Measurements from ENCODE around the gene MIP. TPM values are rescaled to one million over a fixed set of nuclear protein-coding genes. Genes with fewer than 3 reads are reported as not detected.

The MIP gene
- polyA plus RNA-seq, 3 donors: not detected

DNA sequence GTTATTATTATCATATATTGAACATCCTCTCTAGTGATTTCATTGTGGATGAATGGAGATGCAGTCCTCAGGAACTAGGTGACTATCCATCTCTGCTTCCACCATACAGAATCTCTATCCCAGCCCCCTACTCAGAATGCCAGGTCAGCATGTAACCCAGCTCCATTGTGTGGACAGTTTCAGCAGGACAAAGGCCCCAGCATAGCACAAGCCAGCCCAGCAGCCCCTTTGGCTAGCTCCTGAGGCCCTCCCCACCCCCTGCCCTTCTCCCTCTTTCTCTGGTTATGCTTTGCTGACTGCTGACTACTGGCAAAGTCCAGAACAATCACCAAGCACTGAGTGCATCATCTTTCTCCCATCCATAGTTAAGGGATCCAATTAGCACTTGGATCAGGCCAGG, 8.1 kb upstream of the MIP start:
- Histone ChIP-seq H4K20me1 (ENCODE audit: insufficient read depth, low read length) (no peaks in the 10 kb centered on the region), H3K9me3 (replicated peaks in 1 of 2; ENCODE audit: control insufficient read depth in 1 of 2, insufficient read depth in 1 of 2, low read length in 2 of 2) (no peaks in the 10 kb centered on the region), H3K27me3 (ENCODE audit: control insufficient read depth in 2 of 2, insufficient read depth in 2 of 2, low read length in 2 of 2) (no peaks in the 10 kb centered on the region), H3K36me3 (replicated peaks in 1 of 2; ENCODE audit: control insufficient read depth in 1 of 2, insufficient read depth in 2 of 2, low read length in 2 of 2) (no peaks in the 10 kb centered on the region), H2AFZ (ENCODE audit: insufficient read depth, low read depth, low read length, poor library complexity, severe bottlenecking) (no peak overlapping the region), H3K4me1 (ENCODE audit: control insufficient read depth in 1 of 2, insufficient read depth in 2 of 2, low read length in 2 of 2) (peaks cover 1 to 7% of the 10 kb centered on the region in 2 donors), H3K79me2 (ENCODE audit: insufficient read depth, low read length) (no peaks in the 10 kb centered on the region), H3K4me2 (replicated peaks; ENCODE audit: extremely low read depth, low read length, poor library complexity, severe bottlenecking) (no peak overlapping the region), H3K9ac (ENCODE audit: insufficient read depth, low read length, poor library complexity, severe bottlenecking) (no peak overlapping the region), H3K27ac (ENCODE audit: low read depth in 1 of 2, low read length in 2 of 2) (no peak overlapping the region), H3K4me3 (replicated peaks in 1 of 3; ENCODE audit: low read depth in 2 of 3, low read length in 3 of 3) (no peak overlapping the region)
- no peak for DNase-seq
- peaks cover 0 to 2% (median 2%) of the 10 kb centered on the region in 3 donors for H3K27me3 Mint-ChIP-seq (ENCODE audit: low read depth in 3 of 3)
- H3K4me1 Mint-ChIP-seq: peaks cover 7% of the 10 kb centered on the region
- no peak overlapping the region for H3K4me3 Mint-ChIP-seq
- TF ChIP-seq, protein P1, sequence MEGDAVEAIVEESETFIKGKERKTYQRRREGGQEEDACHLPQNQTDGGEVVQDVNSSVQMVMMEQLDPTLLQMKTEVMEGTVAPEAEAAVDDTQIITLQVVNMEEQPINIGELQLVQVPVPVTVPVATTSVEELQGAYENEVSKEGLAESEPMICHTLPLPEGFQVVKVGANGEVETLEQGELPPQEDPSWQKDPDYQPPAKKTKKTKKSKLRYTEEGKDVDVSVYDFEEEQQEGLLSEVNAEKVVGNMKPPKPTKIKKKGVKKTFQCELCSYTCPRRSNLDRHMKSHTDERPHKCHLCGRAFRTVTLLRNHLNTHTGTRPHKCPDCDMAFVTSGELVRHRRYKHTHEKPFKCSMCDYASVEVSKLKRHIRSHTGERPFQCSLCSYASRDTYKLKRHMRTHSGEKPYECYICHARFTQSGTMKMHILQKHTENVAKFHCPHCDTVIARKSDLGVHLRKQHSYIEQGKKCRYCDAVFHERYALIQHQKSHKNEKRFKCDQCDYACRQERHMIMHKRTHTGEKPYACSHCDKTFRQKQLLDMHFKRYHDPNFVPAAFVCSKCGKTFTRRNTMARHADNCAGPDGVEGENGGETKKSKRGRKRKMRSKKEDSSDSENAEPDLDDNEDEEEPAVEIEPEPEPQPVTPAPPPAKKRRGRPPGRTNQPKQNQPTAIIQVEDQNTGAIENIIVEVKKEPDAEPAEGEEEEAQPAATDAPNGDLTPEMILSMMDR (IDR thresholded peaks at IDR 0.05): no peak
- no peaks in the 10 kb centered on the region for H3K9me3 Mint-ChIP-seq
- intact Hi-C loops (cut with micrococcal nuclease): loop anchor here (10.0 kb wide), 4 partner anchors 98 to 338 kb away; partner anchors contain the start of genes ESYT1 (in 2 of the 2), APOF (in 1 of the 2), IL23A (in 1 of the 2) and PAN2 (in 1 of the 2)
- H3K27ac Mint-ChIP-seq: no peak overlapping the region
- H3K36me3 Mint-ChIP-seq: no peaks in the 10 kb centered on the region

DNA sequence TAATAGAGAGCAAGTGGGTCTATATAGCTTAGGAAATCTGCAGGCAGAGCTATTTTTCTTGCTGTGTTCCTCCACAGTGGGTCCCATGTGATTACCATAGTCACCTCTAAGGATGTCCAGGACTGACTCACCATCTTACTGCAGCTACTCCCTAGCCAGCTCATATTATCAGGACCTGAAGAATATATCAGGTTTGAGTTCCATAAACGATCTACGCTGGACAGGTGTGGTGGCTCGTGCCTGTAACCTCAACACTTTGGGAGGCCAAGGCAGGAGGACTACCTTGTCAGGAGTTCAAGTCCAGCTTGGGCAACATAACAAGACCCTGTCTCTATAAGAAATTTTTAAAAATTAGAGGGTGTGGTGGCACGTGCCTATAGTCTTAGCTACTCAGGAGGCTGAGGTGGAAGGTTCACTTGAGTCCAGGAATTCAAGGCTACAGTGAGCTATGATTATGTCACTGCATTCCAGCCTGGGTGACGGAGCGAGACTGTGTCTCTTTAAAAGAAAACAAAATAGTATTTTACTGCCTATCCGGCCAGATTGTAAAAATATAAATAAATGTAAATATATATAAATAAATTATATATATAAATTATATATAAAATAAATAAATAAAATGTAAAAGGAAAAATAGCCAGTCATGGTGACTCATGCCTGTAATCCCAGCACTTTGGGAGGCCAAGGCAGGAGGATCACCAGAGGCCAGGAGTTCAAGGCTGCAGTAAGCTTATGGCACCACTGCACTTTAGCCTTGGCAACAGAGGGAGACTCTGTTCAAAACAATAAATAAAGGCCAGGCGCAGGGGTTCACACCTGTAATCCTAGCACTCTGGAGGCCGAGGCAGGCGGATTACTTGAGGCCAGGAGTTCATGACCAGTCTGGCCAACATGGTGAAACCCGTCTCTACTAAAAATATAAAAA, 7.0 kb upstream of the MIP start:
- H3K79me2 ChIP-seq (ENCODE audit: insufficient read depth, low read length): no peaks in the 10 kb centered on the region
- H3K27me3 ChIP-seq (ENCODE audit: control insufficient read depth in 2 of 2, insufficient read depth in 2 of 2, low read length in 2 of 2): no peaks in the 10 kb centered on the region
- H4K20me1 ChIP-seq (ENCODE audit: insufficient read depth, low read length): no peaks in the 10 kb centered on the region
- H2AFZ ChIP-seq (ENCODE audit: insufficient read depth, low read depth, low read length, poor library complexity, severe bottlenecking): no peak overlapping the region
- H3K9me3 Mint-ChIP-seq: no peaks in the 10 kb centered on the region
- H3K4me3 ChIP-seq (replicated peaks in 1 of 3; ENCODE audit: low read depth in 2 of 3, low read length in 3 of 3): no peak overlapping the region
- no peak overlapping the region for H3K4me2 ChIP-seq (replicated peaks; ENCODE audit: extremely low read depth, low read length, poor library complexity, severe bottlenecking)
- H3K36me3 Mint-ChIP-seq: no peaks in the 10 kb centered on the region
- no peak overlapping the region for H3K27ac Mint-ChIP-seq
- DNase-seq: no peak
- intact Hi-C loops (cut with micrococcal nuclease): loop anchor here (10.0 kb wide), 4 partner anchors 97 to 337 kb away; partner anchors contain the start of genes ESYT1 (in 2 of the 2), APOF (in 1 of the 2), IL23A (in 1 of the 2) and PAN2 (in 1 of the 2)
- TF ChIP-seq, protein P1 (IDR thresholded peaks at IDR 0.05): no peak
- 98% methylated on average over 5 of the region's 11 CpGs for WGBS (ENCODE audit: insufficient coverage)
- no peaks in the 10 kb centered on the region for H3K9me3 ChIP-seq (replicated peaks in 1 of 2; ENCODE audit: control insufficient read depth in 1 of 2, insufficient read depth in 1 of 2, low read length in 2 of 2)
- H3K27ac ChIP-seq (ENCODE audit: low read depth in 1 of 2, low read length in 2 of 2): no peak overlapping the region
- H3K27me3 Mint-ChIP-seq (ENCODE audit: low read depth in 3 of 3): peaks cover 0 to 2% (median 2%) of the 10 kb centered on the region in 3 donors
- no peak overlapping the region for H3K9ac ChIP-seq (ENCODE audit: insufficient read depth, low read length, poor library complexity, severe bottlenecking)
- H3K4me1 Mint-ChIP-seq: peaks cover 4% of the 10 kb centered on the region
- peaks cover 0 to 7% of the 10 kb centered on the region in 2 donors for H3K4me1 ChIP-seq (ENCODE audit: control insufficient read depth in 1 of 2, insufficient read depth in 2 of 2, low read length in 2 of 2)
- no peaks in the 10 kb centered on the region for H3K36me3 ChIP-seq (replicated peaks in 1 of 2; ENCODE audit: control insufficient read depth in 1 of 2, insufficient read depth in 2 of 2, low read length in 2 of 2)
- no peak overlapping the region for H3K4me3 Mint-ChIP-seq
